GM18505 (cell line): Measurements from ENCODE around the gene MTHFD2L.

Experiments
- ATAC-seq: cut with Tn5 transposase; IDR thresholded peaks from one replicate; pipeline ENCODE4 v1.9.1; 2021; ENCODE audit not compliant: unreplicated experiment
- POLR2A ChIP-seq: IDR thresholded peaks from 4 replicates; pipeline ENCODE4 v1.6.1; 2011; ENCODE audit warnings: borderline replicate concordance; ENCODE audit not compliant: insufficient read depth, insufficient read length; ENCODE audit errors: extremely low read depth

Gene MTHFD2L

DNA sequence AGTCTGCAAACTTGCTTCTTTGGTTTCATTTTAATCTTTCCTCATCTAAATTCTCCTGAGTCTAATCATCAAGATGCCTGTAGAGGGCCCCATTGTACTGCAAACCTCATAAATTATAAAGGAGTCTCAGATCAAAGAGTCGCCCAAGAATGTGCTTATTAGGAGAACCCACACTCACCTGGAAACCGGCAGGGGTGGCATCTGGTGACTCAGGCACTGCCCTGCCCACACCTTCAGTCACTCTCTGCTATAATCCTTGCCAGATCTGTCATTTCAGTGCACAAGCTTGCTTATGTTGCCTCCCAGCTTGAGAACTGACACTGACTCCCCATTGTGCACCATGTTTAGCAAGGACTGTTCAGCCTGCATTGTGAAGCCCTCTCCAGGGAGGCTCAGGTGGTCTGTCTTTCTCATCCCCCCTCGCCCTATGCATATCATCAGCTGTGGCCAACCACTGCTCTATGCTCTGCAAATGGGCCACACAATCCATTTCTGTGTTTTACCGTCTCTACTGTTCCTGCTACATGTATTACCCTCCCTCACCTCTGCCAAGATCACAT, 162.7 kb downstream of the MTHFD2L start:
- no peak for TF ChIP-seq POLR2A
- no peak for ATAC-seq

DNA sequence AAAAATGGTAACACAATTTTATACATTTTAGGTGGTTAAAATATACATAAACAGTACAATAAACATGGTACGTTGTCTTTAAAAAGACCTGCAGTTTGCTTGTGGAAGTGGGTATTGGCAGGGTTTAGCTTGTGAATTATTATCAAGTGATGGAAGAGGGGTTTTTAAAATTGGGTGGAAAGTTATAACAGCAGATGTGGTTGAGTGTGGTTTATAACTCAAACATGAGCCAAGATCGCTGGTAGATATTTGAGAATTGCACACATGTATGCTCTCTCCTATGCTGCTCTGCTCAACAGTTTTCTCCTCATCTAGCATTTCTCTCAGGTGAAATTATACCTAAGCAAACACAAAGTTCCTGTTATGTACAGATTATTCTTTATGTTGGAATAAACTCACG, 164.4 kb downstream of the MTHFD2L start:
- no peak for ATAC-seq

DNA sequence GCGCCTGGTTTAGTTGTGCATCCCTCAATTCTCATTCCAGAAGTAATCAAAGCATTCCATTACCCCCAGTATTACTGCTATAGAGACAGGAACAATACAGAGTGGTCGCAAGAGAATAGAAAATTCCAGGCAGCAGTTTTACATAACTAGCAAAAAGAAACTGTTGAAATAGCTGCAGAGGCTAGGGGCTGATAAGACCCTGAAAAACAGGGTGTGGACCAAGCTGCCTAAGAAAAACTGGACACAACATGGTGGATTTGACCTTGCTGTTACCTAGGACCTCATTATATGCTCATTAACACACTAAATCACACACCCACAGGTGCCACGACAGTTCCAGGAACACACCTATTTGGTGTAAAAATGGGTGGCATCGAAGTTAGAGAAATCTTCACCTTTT, 165.7 kb downstream of the MTHFD2L start:
- ATAC-seq: no peak
- no peak for TF ChIP-seq POLR2A

More for the DNA sequence above, 164.4 kb downstream of the MTHFD2L start:
- TF ChIP-seq POLR2A: no peak

DNA sequence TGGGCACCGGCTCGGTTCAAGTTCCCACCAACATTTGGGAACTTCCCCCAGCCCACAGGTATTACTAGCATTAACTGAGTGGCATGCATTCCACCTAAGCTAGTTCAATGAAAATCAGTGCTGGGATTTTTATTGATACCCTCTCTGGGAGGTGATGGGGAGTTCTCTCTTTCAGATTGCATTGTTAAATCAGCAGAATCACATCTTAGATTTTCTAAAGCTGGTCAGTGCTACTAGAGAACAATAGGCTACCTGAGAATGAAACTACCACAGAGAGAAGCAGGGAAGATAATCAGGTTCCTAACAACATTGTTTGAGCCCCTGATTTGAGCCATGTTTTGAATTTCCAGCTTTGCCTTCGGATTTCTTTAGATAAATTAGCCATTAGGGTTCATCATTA, 166.3 kb downstream of the MTHFD2L start:
- TF ChIP-seq POLR2A: no peak
- ATAC-seq: no peak

DNA sequence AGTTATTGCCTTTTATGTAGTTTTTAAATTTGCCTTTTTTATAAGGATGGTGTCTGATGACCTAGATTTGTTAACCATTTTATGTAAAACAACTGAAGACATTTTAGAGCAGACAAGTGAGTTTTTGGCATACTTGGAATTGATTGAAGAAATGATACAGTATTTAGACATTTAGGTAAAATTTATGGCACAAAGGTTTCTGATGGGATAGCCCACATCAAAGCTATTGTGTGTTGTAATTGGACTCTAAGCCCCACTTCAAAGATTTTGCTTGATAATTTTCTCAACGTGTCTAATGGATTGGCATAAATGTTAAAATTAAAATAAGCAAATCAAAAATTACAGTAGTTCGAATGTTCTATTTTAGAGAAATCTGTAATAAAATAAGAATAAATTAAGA, 168.0 kb downstream of the MTHFD2L start:
- TF ChIP-seq POLR2A: no peak
- ATAC-seq: no peak

DNA sequence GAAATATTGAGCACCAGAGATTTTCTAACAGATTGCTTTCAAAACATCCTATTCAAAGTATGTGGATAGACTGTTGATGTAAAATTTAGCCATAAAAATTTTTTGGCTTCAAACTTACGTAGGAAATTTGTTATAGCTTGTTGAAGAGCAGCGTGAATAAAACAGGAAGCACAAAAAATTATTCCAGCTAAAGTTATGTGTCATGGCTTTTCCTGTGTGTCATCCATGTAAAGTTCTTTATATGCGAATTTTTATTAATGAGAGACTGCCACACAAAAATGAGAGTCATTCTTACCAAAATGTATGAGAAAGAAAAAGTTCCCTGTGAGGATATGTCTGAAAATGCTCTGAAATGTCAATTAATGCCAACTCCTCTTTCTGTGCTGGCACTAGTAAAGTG, 169.8 kb downstream of the MTHFD2L start:
- no peak for ATAC-seq
- no peak for TF ChIP-seq POLR2A

DNA sequence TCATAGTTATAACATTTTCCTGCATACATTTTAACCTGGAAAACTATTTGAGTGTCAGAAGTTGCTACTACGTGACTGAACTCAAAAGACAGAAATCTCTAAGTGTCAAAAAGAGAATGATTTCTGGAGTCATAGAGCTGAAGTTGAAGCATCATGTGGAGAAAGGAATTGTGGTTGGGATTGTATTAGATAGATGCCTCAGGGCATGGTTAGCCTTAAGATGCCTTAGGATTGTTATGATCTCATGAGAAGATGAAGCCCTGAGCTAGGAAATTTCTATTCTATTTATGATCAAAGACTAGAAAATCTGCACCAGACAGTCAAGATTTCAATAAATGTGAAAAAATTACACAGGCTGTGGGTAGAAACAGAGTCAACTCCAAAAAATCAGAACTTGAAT, 170.6 kb downstream of the MTHFD2L start:
- no peak for ATAC-seq
- TF ChIP-seq POLR2A: no peak

DNA sequence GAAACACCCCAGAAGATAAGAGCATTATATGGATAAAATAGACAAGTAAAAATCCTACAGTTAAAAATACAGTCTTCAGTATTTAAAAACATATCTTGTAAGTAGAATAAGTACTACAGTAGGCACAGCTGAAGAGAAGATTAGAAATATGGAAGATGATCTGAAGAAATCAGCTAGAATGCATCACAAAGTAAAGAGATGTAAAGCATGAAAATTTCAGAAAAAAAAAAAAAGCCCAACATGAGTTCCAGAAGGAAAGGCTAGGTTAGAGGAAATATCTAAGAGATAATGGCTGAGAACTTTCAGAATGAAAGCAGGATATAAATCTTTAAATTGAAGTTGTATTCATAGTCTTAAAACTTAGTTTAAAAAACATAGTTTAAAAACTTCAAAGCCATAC, 171.4 kb downstream of the MTHFD2L start:
- no peak for ATAC-seq
- TF ChIP-seq POLR2A: no peak

DNA sequence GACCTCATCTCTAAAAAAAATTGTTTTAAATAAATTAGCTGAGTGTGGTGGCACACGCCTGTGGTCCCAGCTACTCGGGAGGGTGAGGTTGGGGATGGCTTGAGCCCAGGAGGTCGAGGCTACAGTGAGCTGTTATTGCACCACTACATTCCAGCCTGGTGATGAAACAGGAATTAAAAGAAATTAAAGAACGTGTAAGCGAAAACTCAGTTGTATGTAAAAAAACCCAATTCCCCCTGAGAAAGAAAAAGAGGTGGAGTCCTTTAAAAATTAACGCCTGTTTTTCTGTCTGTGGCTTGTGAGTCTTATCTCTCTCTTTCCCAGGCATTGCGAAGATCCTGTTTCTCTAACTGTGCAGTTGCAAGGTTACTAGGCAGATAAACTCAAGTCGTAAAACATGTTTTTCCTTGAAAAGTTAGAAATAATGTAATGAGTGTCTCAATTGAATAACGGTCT, 172.4 kb downstream of the MTHFD2L start:
- ATAC-seq: no peak
- no peak for TF ChIP-seq POLR2A

DNA sequence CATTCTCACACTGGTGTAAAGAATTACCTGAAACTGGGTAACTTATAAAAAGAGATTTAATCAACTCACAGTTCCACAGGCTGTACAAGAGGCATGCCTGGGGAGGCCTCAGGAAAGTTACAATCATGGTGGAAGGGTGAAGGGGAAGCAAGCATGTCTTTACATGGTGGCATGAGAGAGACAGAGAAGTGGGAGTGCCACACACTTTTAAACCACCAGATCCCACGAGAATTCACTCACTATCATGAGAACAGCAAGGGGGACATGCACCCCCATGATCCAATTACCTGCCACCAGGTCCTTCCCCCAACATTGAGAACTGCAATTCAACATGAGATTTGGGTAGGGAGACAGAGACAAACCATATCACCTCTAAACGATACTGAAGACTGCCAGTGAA, 173.3 kb downstream of the MTHFD2L start:
- ATAC-seq: no peak
- no peak for TF ChIP-seq POLR2A

DNA sequence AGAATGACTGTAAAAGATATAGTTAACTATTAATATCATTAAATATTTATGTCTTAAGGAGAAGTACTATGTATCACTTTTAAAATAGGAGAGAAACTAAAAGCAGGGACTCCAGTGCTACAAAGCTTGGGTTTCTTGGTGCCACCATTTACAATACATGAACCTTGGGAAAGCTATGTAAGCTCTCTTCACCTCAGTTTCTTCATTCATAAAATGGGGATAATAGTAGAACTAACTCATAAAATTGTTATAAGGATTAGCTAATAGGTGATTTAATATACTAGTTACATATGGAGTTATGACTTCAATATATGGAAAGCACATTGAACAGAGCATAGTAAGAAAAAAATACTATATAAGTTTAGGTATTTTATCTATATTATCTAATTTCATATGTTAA, 174.0 kb downstream of the MTHFD2L start:
- no peak for TF ChIP-seq POLR2A
- ATAC-seq: no peak

DNA sequence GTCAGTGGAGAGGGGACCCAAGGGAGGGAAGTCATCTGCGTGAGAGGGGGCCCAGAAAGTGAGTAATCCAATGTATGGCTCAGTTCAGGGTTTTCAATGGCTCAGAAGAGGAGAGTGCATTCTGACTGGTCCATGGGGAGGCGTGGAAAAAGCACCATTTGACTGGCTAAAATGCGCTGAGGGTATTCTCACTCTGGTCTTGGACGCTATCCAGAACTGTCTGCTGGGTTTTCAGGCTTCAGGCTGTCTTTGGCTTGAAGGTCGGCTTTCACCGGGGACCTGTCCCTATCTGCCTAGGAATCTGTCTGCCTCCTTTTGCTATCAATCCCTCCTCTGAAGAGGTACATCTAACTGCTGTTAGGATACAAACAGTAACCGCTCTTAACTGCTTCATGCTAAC, 176.7 kb downstream of the MTHFD2L start:
- TF ChIP-seq POLR2A: no peak
- no peak for ATAC-seq

DNA sequence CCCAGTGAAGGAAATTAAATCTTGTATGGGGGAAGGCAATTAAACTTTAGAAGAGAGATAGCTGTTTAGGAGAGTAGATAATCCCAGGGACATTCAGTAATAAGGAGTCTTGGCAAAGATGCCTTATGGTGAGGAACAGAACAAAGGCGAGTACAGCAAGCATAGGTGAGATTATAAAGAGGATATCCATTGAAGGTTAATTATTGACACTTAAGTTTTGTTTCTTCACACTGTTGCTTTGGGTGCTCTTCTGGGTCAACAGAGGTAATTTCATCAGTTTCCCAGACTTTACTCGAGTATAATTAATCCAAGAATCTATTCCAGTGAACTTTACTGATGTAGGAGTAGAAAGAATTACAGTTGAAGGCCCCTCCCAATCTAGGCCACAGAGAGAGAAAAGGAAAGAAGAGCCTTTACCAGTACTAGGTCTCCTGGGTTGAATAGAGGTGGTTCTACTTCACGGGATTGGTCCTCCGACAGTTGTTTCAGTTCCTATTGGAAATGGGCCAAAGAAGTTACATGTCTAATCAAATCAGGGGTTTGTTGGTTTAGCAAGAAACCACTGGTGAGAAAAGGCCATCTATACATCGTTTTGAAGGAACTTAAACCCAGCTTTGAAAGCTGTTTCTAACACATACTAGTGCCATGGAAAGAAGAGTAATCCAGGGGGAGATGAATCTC, 177.6 kb downstream of the MTHFD2L start:
- no peak for ATAC-seq
- TF ChIP-seq POLR2A: no peak

DNA sequence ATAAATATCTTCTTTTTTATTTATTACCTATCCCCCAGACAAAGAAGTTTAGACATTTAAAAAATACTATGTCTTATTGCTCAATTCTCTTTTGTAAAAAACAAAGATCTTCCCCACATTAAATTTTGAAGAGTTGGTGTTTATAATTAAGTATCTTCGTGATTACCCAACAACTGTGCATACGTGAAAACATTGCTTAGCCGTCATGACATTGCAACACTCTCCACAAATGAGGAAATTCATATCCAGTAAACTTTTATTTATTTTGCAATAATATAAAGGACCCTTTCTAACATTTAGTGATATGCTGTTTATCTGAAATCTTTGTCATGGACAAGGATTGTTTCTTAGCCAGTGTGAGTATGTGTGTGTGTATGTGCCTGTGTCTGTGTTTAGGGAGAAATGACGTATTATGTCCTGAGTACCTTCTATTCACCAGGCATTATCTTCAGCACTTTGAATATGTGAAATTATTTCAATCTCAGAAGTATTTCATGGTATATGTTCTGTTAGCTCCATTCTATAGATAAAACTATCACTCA, 180.9 kb downstream of the MTHFD2L start:
- no peak for TF ChIP-seq POLR2A
- ATAC-seq: no peak
